ENCODE measurements around the gene ZBTB20.
A peak's percentile ranks its signal among the peaks of the same experiment; 100 is the strongest.
"Not testable (repeated sequence)": the region's sequence is repeated elsewhere in the genome, so short reads cannot be mapped to it uniquely, and the experiment has no call there.

Gene ZBTB20

GRCh38 chr3:114829783-114830182 lies 317.3 kb downstream of the ZBTB20 start:
- Mint-ChIP-seq H3K4me3 (no peak overlapping the region), H3K27me3 (no peaks in the 10 kb centered on the region), H3K4me1 (peaks cover 5% of the 10 kb centered on the region), H3K27ac (no peak overlapping the region), H3K9me3 (no peaks in the 10 kb centered on the region), H3K36me3 (ENCODE audit: low read depth) (no peaks in the 10 kb centered on the region)
- no peak for ATAC-seq
- DNase-seq = no peak

- Mint-ChIP-seq H3K27me3 (no peaks in the 10 kb centered on the region), H3K27ac (no peak overlapping the region), H3K4me1 (peaks cover 5% of the 10 kb centered on the region), H3K36me3 (ENCODE audit: low read depth) (no peaks in the 10 kb centered on the region), H3K4me3 (no peak overlapping the region), H3K9me3 (no peaks in the 10 kb centered on the region)
- ATAC-seq (peak; percentile 75), DNase-seq (no peak)
These were observed 319.6 kb downstream of the ZBTB20 start for GRCh38 chr3:114827495-114827894.

GRCh38 chr3:114824014-114824413 lies 323.1 kb downstream of the ZBTB20 start:
- DNase-seq = no peak
- Mint-ChIP-seq H3K27ac (no peak overlapping the region), H3K9me3 (no peaks in the 10 kb centered on the region), H3K4me1 (no peaks in the 10 kb centered on the region), H3K27me3 (no peaks in the 10 kb centered on the region), H3K4me3 (no peak overlapping the region), H3K36me3 (ENCODE audit: low read depth) (no peaks in the 10 kb centered on the region)
- ATAC-seq = no peak

GRCh38 chr3:114823061-114823460 lies 324.0 kb downstream of the ZBTB20 start:
- Mint-ChIP-seq H3K27me3 (no peaks in the 10 kb centered on the region), H3K36me3 (ENCODE audit: low read depth) (no peaks in the 10 kb centered on the region), H3K9me3 (no peaks in the 10 kb centered on the region), H3K4me3 (no peak overlapping the region), H3K4me1 (no peaks in the 10 kb centered on the region), H3K27ac (no peak overlapping the region)
- no peak for DNase-seq
- no peak for ATAC-seq

GRCh38 chr3:114816052-114816451 lies 331.0 kb downstream of the ZBTB20 start:
- Mint-ChIP-seq H3K9me3 (peaks cover 4% of the 10 kb centered on the region), H3K27ac (no peak overlapping the region), H3K4me3 (no peak overlapping the region), H3K4me1 (peaks cover 4% of the 10 kb centered on the region), H3K36me3 (ENCODE audit: low read depth) (peaks cover 2% of the 10 kb centered on the region), H3K27me3 (no peaks in the 10 kb centered on the region)
- no peak for ATAC-seq
- no peak for DNase-seq

- not testable (repeated sequence) for DNase-seq; H3K9me3 Mint-ChIP-seq; H3K4me3 Mint-ChIP-seq; H3K27ac Mint-ChIP-seq; ATAC-seq; H3K36me3 Mint-ChIP-seq (ENCODE audit: low read depth); H3K27me3 Mint-ChIP-seq
- peaks cover 15% of the 10 kb centered on the region for H3K4me1 Mint-ChIP-seq
These were observed 334.4 kb downstream of the ZBTB20 start for GRCh38 chr3:114812541-114813238.

GRCh38 chr3:114809668-114810413 lies 337.2 kb downstream of the ZBTB20 start:
- H3K4me1 Mint-ChIP-seq = peaks cover 13% of the 10 kb centered on the region
- peak overlapping the region; percentile 35 for H3K4me3 Mint-ChIP-seq
- peaks cover 8% of the 10 kb centered on the region for H3K9me3 Mint-ChIP-seq
- H3K27ac Mint-ChIP-seq = peak overlapping the region; percentile 34
- DNase-seq (peak; percentile 10), ATAC-seq (peak; percentile 94)
- no peaks in the 10 kb centered on the region for H3K27me3 Mint-ChIP-seq
- peaks cover 3% of the 10 kb centered on the region for H3K36me3 Mint-ChIP-seq (ENCODE audit: low read depth)

- DNase-seq (no peak), ATAC-seq (no peak)
- Mint-ChIP-seq H3K4me1 (peaks cover 12% of the 10 kb centered on the region), H3K9me3 (peaks cover 4% of the 10 kb centered on the region), H3K4me3 (no peak overlapping the region), H3K27me3 (no peaks in the 10 kb centered on the region), H3K27ac (no peak overlapping the region), H3K36me3 (ENCODE audit: low read depth) (peaks cover 2% of the 10 kb centered on the region)
These were observed 343.0 kb downstream of the ZBTB20 start for GRCh38 chr3:114804099-114804498.

- Mint-ChIP-seq H3K27me3 (no peaks in the 10 kb centered on the region), H3K4me3 (no peak overlapping the region), H3K36me3 (ENCODE audit: low read depth) (peaks cover 4% of the 10 kb centered on the region), H3K27ac (no peak overlapping the region), H3K9me3 (peaks cover 4% of the 10 kb centered on the region), H3K4me1 (peaks cover 12% of the 10 kb centered on the region)
- ATAC-seq (no peak), DNase-seq (no peak)
These were observed 343.9 kb downstream of the ZBTB20 start for GRCh38 chr3:114803042-114803695.

- ATAC-seq = no peak
- no peak for DNase-seq
- peaks cover 3% of the 10 kb centered on the region for H3K36me3 Mint-ChIP-seq (ENCODE audit: low read depth)
- no peak overlapping the region for H3K27ac Mint-ChIP-seq
- H3K4me1 Mint-ChIP-seq = peaks cover 12% of the 10 kb centered on the region
- H3K4me3 Mint-ChIP-seq = no peak overlapping the region
- no peaks in the 10 kb centered on the region for H3K27me3 Mint-ChIP-seq
- H3K9me3 Mint-ChIP-seq = no peaks in the 10 kb centered on the region
These were observed 346.6 kb downstream of the ZBTB20 start for GRCh38 chr3:114800272-114801031.

- peak; percentile 46 for ATAC-seq
- H3K27ac Mint-ChIP-seq = no peak overlapping the region
- H3K27me3 Mint-ChIP-seq = no peaks in the 10 kb centered on the region
- H3K4me1 Mint-ChIP-seq = peaks cover 12% of the 10 kb centered on the region
- peaks cover 3% of the 10 kb centered on the region for H3K36me3 Mint-ChIP-seq (ENCODE audit: low read depth)
- H3K9me3 Mint-ChIP-seq = no peaks in the 10 kb centered on the region
- H3K4me3 Mint-ChIP-seq = no peak overlapping the region
- no peak for DNase-seq
These were observed 347.3 kb downstream of the ZBTB20 start for GRCh38 chr3:114799816-114800215.

GRCh38 chr3:114796796-114797195 lies 350.3 kb downstream of the ZBTB20 start:
- H3K4me3 Mint-ChIP-seq = no peak overlapping the region
- no peak for DNase-seq
- no peak for ATAC-seq
- no peaks in the 10 kb centered on the region for H3K4me1 Mint-ChIP-seq
- H3K36me3 Mint-ChIP-seq (ENCODE audit: low read depth) = peaks cover 3% of the 10 kb centered on the region
- no peak overlapping the region for H3K27ac Mint-ChIP-seq
- H3K9me3 Mint-ChIP-seq = no peaks in the 10 kb centered on the region
- H3K27me3 Mint-ChIP-seq = no peaks in the 10 kb centered on the region

- peaks cover 10% of the 10 kb centered on the region for H3K4me1 Mint-ChIP-seq
- no peak for DNase-seq
- H3K27me3 Mint-ChIP-seq = no peaks in the 10 kb centered on the region
- H3K9me3 Mint-ChIP-seq = no peaks in the 10 kb centered on the region
- H3K27ac Mint-ChIP-seq = no peak overlapping the region
- ATAC-seq = no peak
- H3K36me3 Mint-ChIP-seq (ENCODE audit: low read depth) = peaks cover 3% of the 10 kb centered on the region
- H3K4me3 Mint-ChIP-seq = no peak overlapping the region
These were observed 352.0 kb downstream of the ZBTB20 start for GRCh38 chr3:114794894-114795630.

Data from activated naive CD8-positive, alpha-beta T cell treated with anti-CD3 and anti-CD28 coated beads, Interleukin-2, amount 50 U/mL, for 24 hours (primary cell).